ENCODE data around the gene NCAM1. TPM values are rescaled to one million over a fixed set of nuclear protein-coding genes. Genes with fewer than 3 reads are reported as not detected.
A peak's percentile ranks its signal among the peaks of the same experiment; 100 is the strongest.

Gene NCAM1
- polyA plus RNA-seq, 1 experiment: 0.27 TPM

DNA sequence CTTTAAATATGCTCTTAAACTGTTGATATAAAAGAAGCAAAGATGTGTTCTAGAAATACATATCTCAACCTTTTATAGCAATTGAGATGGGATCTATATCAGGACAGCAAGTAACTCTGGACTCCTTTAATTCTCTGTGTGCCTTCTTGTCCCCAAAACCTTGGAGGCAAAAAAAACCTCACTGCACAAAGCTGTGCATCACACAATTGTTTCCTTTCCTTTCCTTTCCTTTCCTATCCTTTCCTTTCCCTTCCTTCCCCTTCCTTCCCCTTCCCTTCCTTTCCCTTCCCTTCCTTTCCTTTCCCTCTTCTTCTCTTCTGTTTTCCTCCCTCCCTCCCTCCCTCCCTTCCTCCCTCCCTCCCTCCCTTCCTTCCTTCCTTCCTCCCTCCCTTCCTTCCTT, 343.7 kb downstream of the NCAM1 start:
- DNase-seq (ENCODE audit: low read depth): no peak
- no peaks in the 10 kb centered on the region for H3K36me3 ChIP-seq (ENCODE audit: control insufficient read depth, insufficient read depth, low read length)
- POLR2A ChIA-PET: no interaction called here
- H3K27me3 ChIP-seq (ENCODE audit: control insufficient read depth, insufficient read depth, low read length): 0 out of 2 replicates have a peak, but pooled peaks cover 3% of the 10 kb centered on the region
- TF ChIP-seq, protein P1, sequence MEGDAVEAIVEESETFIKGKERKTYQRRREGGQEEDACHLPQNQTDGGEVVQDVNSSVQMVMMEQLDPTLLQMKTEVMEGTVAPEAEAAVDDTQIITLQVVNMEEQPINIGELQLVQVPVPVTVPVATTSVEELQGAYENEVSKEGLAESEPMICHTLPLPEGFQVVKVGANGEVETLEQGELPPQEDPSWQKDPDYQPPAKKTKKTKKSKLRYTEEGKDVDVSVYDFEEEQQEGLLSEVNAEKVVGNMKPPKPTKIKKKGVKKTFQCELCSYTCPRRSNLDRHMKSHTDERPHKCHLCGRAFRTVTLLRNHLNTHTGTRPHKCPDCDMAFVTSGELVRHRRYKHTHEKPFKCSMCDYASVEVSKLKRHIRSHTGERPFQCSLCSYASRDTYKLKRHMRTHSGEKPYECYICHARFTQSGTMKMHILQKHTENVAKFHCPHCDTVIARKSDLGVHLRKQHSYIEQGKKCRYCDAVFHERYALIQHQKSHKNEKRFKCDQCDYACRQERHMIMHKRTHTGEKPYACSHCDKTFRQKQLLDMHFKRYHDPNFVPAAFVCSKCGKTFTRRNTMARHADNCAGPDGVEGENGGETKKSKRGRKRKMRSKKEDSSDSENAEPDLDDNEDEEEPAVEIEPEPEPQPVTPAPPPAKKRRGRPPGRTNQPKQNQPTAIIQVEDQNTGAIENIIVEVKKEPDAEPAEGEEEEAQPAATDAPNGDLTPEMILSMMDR (IDR thresholded peaks at IDR 0.05; ENCODE audit: insufficient read depth, low read depth, low read length): no peak
- H3K4me3 ChIP-seq (ENCODE audit: low read depth, low read length): no peak overlapping the region
- CTCF ChIA-PET: interaction anchor here (0.6 to 5.6 kb wide), 17 partner anchors 8 to 1089 kb away, joined by 3 to 89 read pairs (median 5); partner anchors contain the start of gene TTC12

GRCh38 chr11:113305440-113306336, 344.5 kb downstream of the NCAM1 start:
- TF ChIP-seq, protein P1 (IDR thresholded peaks at IDR 0.05; ENCODE audit: insufficient read depth, low read depth, low read length): peak; percentile 96
- Histone ChIP-seq H3K4me3 (ENCODE audit: low read depth, low read length) (no peak overlapping the region), H3K27me3 (ENCODE audit: control insufficient read depth, insufficient read depth, low read length) (0 out of 2 replicates have a peak, but pooled peaks cover 3% of the 10 kb centered on the region), H3K36me3 (ENCODE audit: control insufficient read depth, insufficient read depth, low read length) (no peaks in the 10 kb centered on the region)
- ChIA-PET POLR2A (no interaction called here), CTCF (interaction anchor here (0.6 to 5.6 kb wide), 28 partner anchors 8 to 1090 kb away, joined by 3 to 89 read pairs (median 4); partner anchors contain the start of gene TTC12)
- no peak for DNase-seq (ENCODE audit: low read depth)

DNA sequence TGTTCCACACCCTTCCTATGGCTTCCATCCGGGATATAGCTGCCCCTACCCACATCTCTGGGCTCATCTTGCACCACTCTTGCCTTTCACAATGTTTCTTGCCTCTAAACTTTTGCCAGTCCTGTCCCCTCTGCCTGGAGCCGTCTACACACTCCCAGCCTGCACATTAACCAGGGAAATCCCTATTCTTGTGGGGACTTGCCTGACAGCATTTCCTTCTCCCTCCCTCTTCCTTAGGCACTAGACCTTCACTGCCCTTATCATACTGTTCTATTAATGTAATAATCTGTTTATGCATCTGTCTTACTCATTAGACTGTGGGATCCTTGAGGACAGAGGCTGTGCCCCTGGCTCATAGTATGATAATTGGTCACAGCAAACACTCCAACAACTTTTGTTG, 347.4 kb downstream of the NCAM1 start:
- POLR2A ChIA-PET: no interaction called here
- 0 out of 2 replicates have a peak, but pooled peaks cover 3% of the 10 kb centered on the region for H3K27me3 ChIP-seq (ENCODE audit: control insufficient read depth, insufficient read depth, low read length)
- TF ChIP-seq, protein P1 (IDR thresholded peaks at IDR 0.05; ENCODE audit: insufficient read depth, low read depth, low read length): no peak
- CTCF ChIA-PET: interaction anchor here (0.8 to 1.8 kb wide), 4 partner anchors 12 to 423 kb away, joined by 3 to 6 read pairs (median 4); no protein-coding TSS in a partner anchor
- DNase-seq (ENCODE audit: low read depth): no peak
- H3K36me3 ChIP-seq (ENCODE audit: control insufficient read depth, insufficient read depth, low read length): no peaks in the 10 kb centered on the region
- H3K4me3 ChIP-seq (ENCODE audit: low read depth, low read length): no peak overlapping the region

GRCh38 chr11:113311536-113311935, 350.3 kb downstream of the NCAM1 start:
- no peaks in the 10 kb centered on the region for H3K36me3 ChIP-seq (ENCODE audit: control insufficient read depth, insufficient read depth, low read length)
- POLR2A ChIA-PET: no interaction called here
- no peak overlapping the region for H3K4me3 ChIP-seq (ENCODE audit: low read depth, low read length)
- CTCF ChIA-PET: interaction anchor here (0.6 to 3.7 kb wide), 3 partner anchors 83 to 419 kb away, joined by 4 to 20 read pairs (median 6); no protein-coding TSS in a partner anchor
- no peak for DNase-seq (ENCODE audit: low read depth)
- TF ChIP-seq, protein P1 (IDR thresholded peaks at IDR 0.05; ENCODE audit: insufficient read depth, low read depth, low read length): no peak
- 0 out of 2 replicates have a peak, but pooled peaks cover 3% of the 10 kb centered on the region for H3K27me3 ChIP-seq (ENCODE audit: control insufficient read depth, insufficient read depth, low read length)

- H3K4me3 ChIP-seq (ENCODE audit: low read depth, low read length): no peak overlapping the region
- TF ChIP-seq, protein P1 (IDR thresholded peaks at IDR 0.05; ENCODE audit: insufficient read depth, low read depth, low read length): no peak
- H3K36me3 ChIP-seq (ENCODE audit: control insufficient read depth, insufficient read depth, low read length): no peaks in the 10 kb centered on the region
- ChIA-PET POLR2A (no interaction called here), CTCF (interaction anchor here (1.0 to 3.7 kb wide), 6 partner anchors 9 to 417 kb away, joined by 3 to 20 read pairs (median 5); no protein-coding TSS in a partner anchor)
- H3K27me3 ChIP-seq (ENCODE audit: control insufficient read depth, insufficient read depth, low read length): 0 out of 2 replicates have a peak, but pooled peaks cover under 1% of the 10 kb centered on the region
- DNase-seq (ENCODE audit: low read depth): no peak
Measured at GRCh38 chr11:113313601-113314000, 352.4 kb downstream of the NCAM1 start.
